ENCODE data around the gene KRT17. TPM values are rescaled to one million over a fixed set of nuclear protein-coding genes. Genes with fewer than 3 reads are reported as not detected.

The KRT17 gene
- total RNA-seq, 1 donor from 2014 or later: not detected

DNA sequence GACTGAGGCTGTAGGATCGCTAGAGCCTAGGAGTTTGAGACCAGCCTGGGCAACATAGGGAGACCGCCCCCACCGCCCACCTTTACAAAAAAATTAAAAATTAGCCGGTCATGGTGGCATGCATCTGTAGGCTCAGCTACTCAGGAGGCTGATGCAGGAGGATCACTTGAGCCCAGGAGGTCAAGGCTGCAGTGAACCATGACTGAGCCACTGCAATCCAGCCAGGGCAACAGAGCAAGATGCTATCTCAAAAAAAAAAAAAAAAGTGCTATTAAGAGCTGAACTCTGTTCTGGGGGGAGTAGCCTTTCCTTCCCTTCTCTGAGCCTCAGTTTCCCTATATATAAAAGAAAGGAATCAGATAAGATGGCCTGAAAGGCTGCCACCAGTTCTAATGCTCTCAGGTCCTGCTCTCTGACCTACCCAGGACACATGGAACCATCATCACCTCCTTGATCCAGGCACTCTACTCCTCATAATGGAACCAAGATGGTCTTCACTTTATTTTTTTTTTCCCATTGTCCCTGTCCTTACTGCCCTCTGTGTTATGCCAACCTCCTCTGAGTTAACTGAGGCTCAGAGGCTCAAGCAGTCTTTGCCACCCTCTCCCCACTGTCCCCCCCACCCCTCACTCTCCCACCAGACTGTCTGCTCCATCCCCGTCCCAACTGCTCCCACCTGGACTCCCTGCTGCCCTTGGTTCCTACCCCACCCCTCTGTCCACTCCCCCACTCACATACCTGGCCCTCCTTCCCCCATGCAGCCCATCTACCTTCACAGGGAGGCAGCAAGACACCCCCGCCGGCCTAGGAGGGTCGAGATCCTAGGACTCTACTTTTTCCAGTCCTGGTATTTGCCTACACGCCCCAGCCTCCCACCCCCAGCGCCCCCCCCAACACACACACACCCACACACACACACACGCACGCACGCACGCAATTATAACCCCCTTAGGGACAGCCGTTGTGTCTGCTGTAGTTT is 40.5 kb upstream of the KRT17 start:
- H3K9ac ChIP-seq: no peak overlapping the region
- no peak for TF ChIP-seq CTCF (IDR thresholded peaks at IDR 0.05)
- no peak for TF ChIP-seq EZH2 (IDR thresholded peaks at IDR 0.05)
- TF ChIP-seq EZH2phosphoT487 (IDR thresholded peaks at IDR 0.05): no peak

GRCh38 chr17:41664172-41664457 is 39.7 kb upstream of the KRT17 start:
- Histone ChIP-seq H3K36me3 (no peaks in the 10 kb centered on the region), H3K4me3 (no peak overlapping the region), H3K27me3 (peaks cover 35% of the 10 kb centered on the region), H3K27ac (no peak overlapping the region), H4K20me1 (ENCODE audit: low read depth) (no peaks in the 10 kb centered on the region), H3K4me1 (peaks cover 4% of the 10 kb centered on the region), H2AFZ (replicated peaks) (no peak overlapping the region), H3K79me2 (ENCODE audit: low read depth) (no peaks in the 10 kb centered on the region), H3K9me3 (ENCODE audit: low read depth) (no peaks in the 10 kb centered on the region), H3F3A (ENCODE audit: low read depth) (peaks cover 17% of the 10 kb centered on the region), H3K9ac (no peak overlapping the region), H3K4me2 (no peak overlapping the region)
- H3K36me3 Mint-ChIP-seq: no peaks in the 10 kb centered on the region
- H3K9me3 Mint-ChIP-seq: no peaks in the 10 kb centered on the region
- H3K27me3 Mint-ChIP-seq (ENCODE audit: insufficient read depth, low read depth): peaks cover 17% of the 10 kb centered on the region
- peaks cover 13% of the 10 kb centered on the region for H3K4me1 Mint-ChIP-seq
- H3K27ac Mint-ChIP-seq: no peak overlapping the region
- TF ChIP-seq EZH2phosphoT487 (IDR thresholded peaks at IDR 0.05): no peak
- no peak for TF ChIP-seq CTCF (IDR thresholded peaks at IDR 0.05)
- H3K4me3 Mint-ChIP-seq: no peak overlapping the region
- no peak for DNase-seq (ENCODE audit: low spot score)

More for the DNA sequence above, 40.5 kb upstream of the KRT17 start:
- H3K36me3 ChIP-seq: no peaks in the 10 kb centered on the region
- no peak overlapping the region for H3K27ac ChIP-seq
- no peaks in the 10 kb centered on the region for H3K79me2 ChIP-seq (ENCODE audit: low read depth)
- DNase-seq (ENCODE audit: low spot score): no peak
- no peak overlapping the region for H2AFZ ChIP-seq (replicated peaks)
- Mint-ChIP-seq H3K36me3 (no peaks in the 10 kb centered on the region), H3K27me3 (ENCODE audit: insufficient read depth, low read depth) (peaks cover 18% of the 10 kb centered on the region), H3K27ac (no peak overlapping the region), H3K9me3 (no peaks in the 10 kb centered on the region), H3K4me3 (peak overlapping the region; percentile 73), H3K4me1 (peaks cover 13% of the 10 kb centered on the region)
- no peaks in the 10 kb centered on the region for H3K9me3 ChIP-seq (ENCODE audit: low read depth)
- peaks cover 17% of the 10 kb centered on the region for H3F3A ChIP-seq (ENCODE audit: low read depth)
- peaks cover 35% of the 10 kb centered on the region for H3K27me3 ChIP-seq
- H3K4me3 ChIP-seq: no peak overlapping the region
- peak overlapping the region; percentile 81 for H3K4me2 ChIP-seq
- H4K20me1 ChIP-seq (ENCODE audit: low read depth): no peaks in the 10 kb centered on the region
- H3K4me1 ChIP-seq: peaks cover 4% of the 10 kb centered on the region

- Histone ChIP-seq H3K9me3 (ENCODE audit: low read depth) (no peaks in the 10 kb centered on the region), H3K4me3 (no peak overlapping the region), H3K9ac (no peak overlapping the region), H3K4me2 (no peak overlapping the region), H2AFZ (replicated peaks) (no peak overlapping the region), H3K79me2 (ENCODE audit: low read depth) (no peaks in the 10 kb centered on the region), H3K27me3 (peaks cover 35% of the 10 kb centered on the region), H3K36me3 (no peaks in the 10 kb centered on the region), H3K27ac (no peak overlapping the region), H4K20me1 (ENCODE audit: low read depth) (no peaks in the 10 kb centered on the region), H3K4me1 (peaks cover 4% of the 10 kb centered on the region), H3F3A (ENCODE audit: low read depth) (peaks cover 17% of the 10 kb centered on the region)
- Mint-ChIP-seq H3K36me3 (no peaks in the 10 kb centered on the region), H3K9me3 (no peaks in the 10 kb centered on the region), H3K27me3 (ENCODE audit: insufficient read depth, low read depth) (peaks cover 17% of the 10 kb centered on the region), H3K4me1 (peaks cover 13% of the 10 kb centered on the region), H3K4me3 (no peak overlapping the region), H3K27ac (peak overlapping the region; percentile 55)
- TF ChIP-seq CTCF (IDR thresholded peaks at IDR 0.05) (no peak), EZH2 (IDR thresholded peaks at IDR 0.05) (no peak), EZH2phosphoT487 (IDR thresholded peaks at IDR 0.05) (no peak)
- no peak for DNase-seq (ENCODE audit: low spot score)
Observed at GRCh38 chr17:41663451-41664171, 39.2 kb upstream of the KRT17 start.

All from neural progenitor cell (in vitro differentiated cells).